IMR-90 (cell line): ENCODE measurements around the gene SLC40A1. TPM values are rescaled to one million over a fixed set of nuclear protein-coding genes. Genes with fewer than 3 reads are reported as not detected.
A peak's percentile ranks its signal among the peaks of the same experiment; 100 is the strongest.

Experiments
- ATAC-seq: fragments of 200-7000 bp; cut with Tn5 transposase; 2 replicates; pipeline ENCODE4 v1.9.1; 2020; ENCODE audit warnings: low read depth, mild to moderate bottlenecking, moderate library complexity
- BruUV-seq: library from RNA; stranded (reverse); fragments of 400-500 nt; replicated peaks from 2 replicates; lab custom pipeline; 2021; lab: Mats Ljungman, UMichigan
- CTCF ChIA-PET: fragments of 300-600 bp; formaldehyde crosslinking; extraction: SDS; loops from one replicate; lab custom pipeline; 2021; ENCODE audit warnings: antibody characterized with exemption; lab: Yijun Ruan, JAX
- POLR2A ChIA-PET: fragments of 300-600 bp; sonication (Branson Sonifier 250); formaldehyde crosslinking; loops from one replicate; lab custom pipeline; 2022; ENCODE audit warnings: antibody characterized with exemption; ENCODE audit not compliant: unreplicated experiment; lab: Charles Lee
- DNase-seq: peaks from one replicate; pipeline ENCODE4 v3.0.0; 2013
- H2AFZ ChIP-seq: replicated peaks from 2 replicates; pipeline ENCODE3; 2013; ENCODE audit warnings: low read length, mild to moderate bottlenecking; ENCODE audit not compliant: poor library complexity
- H2AK5ac ChIP-seq: 2 replicates; pipeline ENCODE4 v1.6.1; 2013; ENCODE audit warnings: low read depth, low read length, inconsistent platforms
- H2AK9ac ChIP-seq: replicated peaks from 2 replicates; pipeline ENCODE3; 2013; ENCODE audit warnings: mild to moderate bottlenecking, low read depth, low read length, moderate library complexity; ENCODE audit not compliant: poor library complexity
- H2BK120ac ChIP-seq: 2 replicates; pipeline ENCODE4 v1.6.1; 2013; ENCODE audit warnings: low read depth, low read length, inconsistent platforms
- H2BK15ac ChIP-seq: 3 replicates; pipeline ENCODE4 v1.6.1; 2013; ENCODE audit warnings: low read depth, low read length, inconsistent platforms
- H2BK20ac ChIP-seq: 2 replicates; pipeline ENCODE4 v1.6.1; 2013; ENCODE audit warnings: low read depth, mild to moderate bottlenecking, inconsistent platforms, low read length, moderate library complexity
- H2BK5ac ChIP-seq: 2 replicates; pipeline ENCODE4 v1.6.1; 2013; ENCODE audit warnings: mild to moderate bottlenecking, low read depth, low read length, inconsistent platforms; ENCODE audit not compliant: poor library complexity, severe bottlenecking
- H3K14ac ChIP-seq: replicated peaks from 2 replicates; pipeline ENCODE4 v1.6.1; 2013; ENCODE audit warnings: low read depth, low read length, inconsistent platforms
- H3K18ac ChIP-seq: 2 replicates; pipeline ENCODE4 v1.6.1; 2013; ENCODE audit warnings: low read depth, low read length, control low read depth
- H3K23ac ChIP-seq: 2 replicates; pipeline ENCODE4 v1.6.1; 2013; ENCODE audit warnings: low read depth, low read length, inconsistent platforms
- H3K27ac ChIP-seq: 2 replicates; pipeline ENCODE4 v1.5.1; 2013; ENCODE audit warnings: mild to moderate bottlenecking, control low read depth, low read length; ENCODE audit not compliant: insufficient read depth
- H3K27me3 ChIP-seq: 2 replicates; pipeline ENCODE4 v1.6.1; 2013; ENCODE audit warnings: low read length; ENCODE audit not compliant: control insufficient read depth, insufficient read depth
- H3K36me3 ChIP-seq: 2 replicates; pipeline ENCODE4 v1.6.1; 2013; ENCODE audit warnings: low read length, mixed read lengths; ENCODE audit not compliant: control insufficient read depth, insufficient read depth
- H3K4ac ChIP-seq: 2 replicates; pipeline ENCODE4 v1.6.1; 2013; ENCODE audit warnings: low read depth, low read length, inconsistent platforms
- H3K4me1 ChIP-seq: 2 replicates; pipeline ENCODE4 v1.6.1; 2013; ENCODE audit warnings: low read length, mixed read lengths; ENCODE audit not compliant: control insufficient read depth, insufficient read depth
- H3K4me2 ChIP-seq: 2 replicates; pipeline ENCODE4 v1.6.1; 2013; ENCODE audit warnings: low read depth, mild to moderate bottlenecking, control low read depth, low read length, moderate library complexity
- H3K4me3 ChIP-seq: 2 replicates; pipeline ENCODE4 v1.5.1; 2013; ENCODE audit warnings: low read depth, mild to moderate bottlenecking, control low read depth, low read length, moderate library complexity; ENCODE audit not compliant: insufficient read depth
- H3K56ac ChIP-seq: 2 replicates; pipeline ENCODE4 v1.6.1; 2013; ENCODE audit warnings: low read length, inconsistent platforms; ENCODE audit not compliant: insufficient read depth; ENCODE audit errors: extremely low read depth
- H3K79me1 ChIP-seq, 2 experiments: 2 replicates each; pipeline ENCODE4 v1.6.1; 2013; ENCODE audit warnings: low read length in 2 of 2, inconsistent platforms in 1 of 2, low read depth in 1 of 2
- H3K9ac ChIP-seq: 2 replicates; pipeline ENCODE4 v1.6.1; 2013; ENCODE audit warnings: low read depth, low read length, control low read depth
- H3K9me1 ChIP-seq: 2 replicates; pipeline ENCODE4 v1.6.1; 2013; ENCODE audit warnings: low read length, inconsistent platforms; ENCODE audit not compliant: insufficient read depth
- H3K9me3 ChIP-seq: 2 replicates; pipeline ENCODE4 v1.6.1; 2013; ENCODE audit warnings: low read length; ENCODE audit not compliant: control insufficient read depth, insufficient read depth
- H4K20me1 ChIP-seq: 2 replicates; pipeline ENCODE4 v1.6.1; 2013; ENCODE audit warnings: low read length, inconsistent platforms; ENCODE audit not compliant: insufficient read depth
- H4K5ac ChIP-seq: 2 replicates; pipeline ENCODE4 v1.6.1; 2013; ENCODE audit warnings: mild to moderate bottlenecking, low read depth, low read length, control low read depth
- H4K8ac ChIP-seq, 2 experiments: 2 replicates each; pipeline ENCODE4 v1.6.1; 2013; ENCODE audit warnings: low read depth in 2 of 2, low read length in 2 of 2, control low read depth in 1 of 2, inconsistent platforms in 1 of 2
- H4K91ac ChIP-seq: 2 replicates; pipeline ENCODE4 v1.6.1; 2013; ENCODE audit warnings: low read depth, low read length, inconsistent platforms; ENCODE audit not compliant: insufficient read depth
- CEBPB ChIP-seq: IDR thresholded peaks from 2 replicates; pipeline ENCODE4 v1.6.1; 2012; ENCODE audit warnings: low read depth, low read length, improper control_type of control experiment
- FOS ChIP-seq: fragments of 150-350 bp; IDR thresholded peaks from 2 replicates; pipeline ENCODE4 v1.6.1; 2016; ENCODE audit warnings: low read depth, low read length
- POLR2A ChIP-seq: IDR thresholded peaks from 2 replicates; pipeline ENCODE4 v1.6.1; 2012; ENCODE audit warnings: mild to moderate bottlenecking, low read depth, low read length
- RCOR1 ChIP-seq: IDR thresholded peaks from 2 replicates; pipeline ENCODE4 v1.6.1; 2012; ENCODE audit warnings: mild to moderate bottlenecking, low read length, improper control_type of control experiment; ENCODE audit not compliant: insufficient replicate concordance
- RFX5 ChIP-seq: IDR thresholded peaks from 2 replicates; pipeline ENCODE4 v1.8.0; 2012; ENCODE audit warnings: low read depth, mild to moderate bottlenecking, low read length, moderate library complexity
- USF2 ChIP-seq: fragments of 150-350 bp; IDR thresholded peaks from 2 replicates; pipeline ENCODE4 v1.6.1; 2017; ENCODE audit warnings: mild to moderate bottlenecking, antibody characterized with exemption, low read length, low read depth
- WGBS, 2 experiments: methylation state at CpG; one replicate each; pipeline versions ENCODE4 v1.1.5 to v1.1.7; 2013; ENCODE audit warnings: missing lambda C conversion rate in 2 of 2; ENCODE audit not compliant: insufficient read length in 1 of 2; ENCODE audit errors: extremely low coverage in 2 of 2; 5-methylcytosine and 5-hydroxymethylcytosine counted together
- dilution Hi-C: fragments of 300-500 bp; cut with HindIII; formaldehyde crosslinking; loops from one replicate; pipeline ENCODE4 v1.14.3; 2018; ENCODE audit warnings: low sequenced_read_pairs; ENCODE audit not compliant: unreplicated experiment
- in situ Hi-C: fragments of 300-500 bp; cut with MboI; formaldehyde crosslinking; loops from 3 replicates; pipeline ENCODE4 v1.14.3; 2019; ENCODE audit warnings: low sequenced_read_pairs, inconsistent platforms, mixed read lengths
- intact Hi-C: fragments of 100-400 bp; cut with micrococcal nuclease; formaldehyde crosslinking; loops from 2 replicates; pipeline ENCODE4 v1.10.0; 2022
- polyA plus RNA-seq, 3 experiments: library from polyadenylated mRNA; depleted of rRNA; stranded (reverse); fragments of >200 nt; gene quantifications; 2 replicates each; pipeline ENCODE4 v1.2.3, GENCODE V29; 2012; ENCODE audit warnings: low replicate concordance in 1 of 3
- total RNA-seq: library from RNA; depleted of rRNA; stranded (reverse); fragments of >200 nt; gene quantifications from 2 replicates; pipeline ENCODE4 v1.2.3, GENCODE V29; 2012

Gene SLC40A1
- total and polyA plus RNA-seq, 2 of the 4 experiments (the other 2 are of a cell fraction): 1.5 to 5.0 TPM

- no CpG with 5 or more reads among the region's 11 CpGs for WGBS, 2 experiments
Observed at GRCh38 chr2:189579585-189580186, 900 bp downstream of the SLC40A1 start.

More at GRCh38 chr2:189579585-189580186, 900 bp downstream of the SLC40A1 start:
- H3K23ac ChIP-seq: peak overlapping the region; percentile 26
- DNase-seq: peak; percentile 20
- no peak overlapping the region for H4K8ac ChIP-seq
- H3K4ac ChIP-seq: no peak overlapping the region
- no peak overlapping the region; the same call in 1 of the 2 replicates for H3K14ac ChIP-seq
- peak overlapping the region; percentile 73; the same call in 1 of the 2 replicates for H3K4me3 ChIP-seq
- H2AFZ ChIP-seq: peak overlapping the region; percentile 95
- dilution Hi-C loops (no loop called here), intact Hi-C loops (loop anchor here (5.0 kb wide), 1 partner anchor 78 kb away; no protein-coding TSS in a partner anchor), in situ Hi-C loops (no loop called here)
- no peak overlapping the region for H3K9ac ChIP-seq
- no peaks in the 10 kb centered on the region for H3K79me1 ChIP-seq
- H3K27ac ChIP-seq: no peak overlapping the region
- peaks cover 2% of the 10 kb centered on the region; the same call in 1 of the 2 replicates for H3K4me1 ChIP-seq
- no peak for ATAC-seq
- H2BK15ac ChIP-seq: no peak overlapping the region
- H2AK5ac ChIP-seq: no peak overlapping the region
- ChIA-PET CTCF (no interaction called here), POLR2A (no interaction called here)
- 0 out of 2 replicates have a peak overlapping the region, but pooled peaks have one; percentile 11 for H2BK120ac ChIP-seq
- no peaks in the 10 kb centered on the region for H3K9me3 ChIP-seq
- H3K36me3 ChIP-seq: peaks cover 6% of the 10 kb centered on the region; the same call in 1 of the 2 replicates
- no peak overlapping the region for H2AK9ac ChIP-seq
- BruUV-seq: no TSS peak
- no peaks in the 10 kb centered on the region for H4K20me1 ChIP-seq
- H3K56ac ChIP-seq: no peak overlapping the region
- no peak for TF ChIP-seq FOS
- TF ChIP-seq USF2: no peak
- no peak for TF ChIP-seq RFX5
- peak; percentile 95 for TF ChIP-seq CEBPB
- TF ChIP-seq POLR2A: no peak
- TF ChIP-seq RCOR1: no peak
- H3K4me2 ChIP-seq: peak overlapping the region; percentile 73
- no peak overlapping the region for H3K18ac ChIP-seq
- H4K5ac ChIP-seq: no peak overlapping the region
- peaks cover 2% of the 10 kb centered on the region; the same call in 1 of the 2 replicates for H3K27me3 ChIP-seq
- H2BK20ac ChIP-seq: no peak overlapping the region
- no peak overlapping the region for H2BK5ac ChIP-seq
- H4K91ac ChIP-seq: no peak overlapping the region
- H3K9me1 ChIP-seq: peaks cover 5% of the 10 kb centered on the region; the same call in 1 of the 2 replicates
